ENCODE measurements around the gene ROCK1. TPM values are rescaled to one million over a fixed set of nuclear protein-coding genes. Genes with fewer than 3 reads are reported as not detected.
A peak's percentile ranks its signal among the peaks of the same experiment; 100 is the strongest.

The ROCK1 gene
- total and polyA plus RNA-seq, 12 donors: 6.8 to 55.5 (median 30.4) TPM

- H3K4me3 ChIP-seq: no peak overlapping the region
- no peak for TF ChIP-seq POLR2A (IDR thresholded peaks at IDR 0.05)
- TF ChIP-seq CTCF (IDR thresholded peaks at IDR 0.05): no peak
- H3K27ac ChIP-seq: no peak overlapping the region
- intact Hi-C loops (cut with DNase I): loop anchor here in 1 of 2 donors (10.0 kb wide), 1 partner anchor 52 kb away; no protein-coding TSS in a partner anchor
- H3K9me3 ChIP-seq (replicated peaks in 1 of 3): no peaks in the 10 kb centered on the region
- peaks cover 0 to 34% of the 10 kb centered on the region in 2 donors for H3K36me3 ChIP-seq (replicated peaks in 1 of 2)
- no peaks in the 10 kb centered on the region for H3K4me1 ChIP-seq (replicated peaks in 1 of 2)
- no peaks in the 10 kb centered on the region for H3K27me3 ChIP-seq
- DNase-seq: no peak
Observed at GRCh38 chr18:21012308-21012707, 99.3 kb downstream of the ROCK1 start.

DNA sequence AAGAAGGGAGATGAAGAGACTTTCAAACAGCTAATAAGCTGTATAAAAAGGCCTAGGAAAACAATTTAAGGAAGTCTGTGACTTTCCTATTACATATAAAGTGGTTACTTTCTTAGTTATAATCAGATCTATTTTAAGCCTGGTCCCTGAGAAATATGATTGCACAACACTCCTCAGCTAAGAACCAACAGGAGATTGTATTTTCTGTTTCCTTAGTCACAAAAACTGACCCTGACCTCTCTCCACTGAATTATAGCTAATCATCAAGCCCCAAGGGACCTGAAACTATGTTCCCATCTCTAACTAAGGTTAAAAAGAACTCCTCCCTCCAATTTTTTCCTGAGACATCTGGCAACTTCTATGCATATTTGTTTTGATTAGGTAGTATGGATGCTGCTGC is 106.9 kb downstream of the ROCK1 start:
- intact Hi-C loops (cut with DNase I): loop anchor here in 1 of 2 donors (10.0 kb wide), 1 partner anchor 180 kb away; no protein-coding TSS in a partner anchor
- peak in 4 of 7 donors; percentile 29 to 34 (median 32) for DNase-seq

GRCh38 chr18:21000667-21001066 is 110.9 kb downstream of the ROCK1 start:
- Histone ChIP-seq H3K9me3 (replicated peaks in 1 of 3) (no peaks in the 10 kb centered on the region), H3K36me3 (replicated peaks in 1 of 2) (no peaks in the 10 kb centered on the region), H3K27ac (no peak overlapping the region)

More for the DNA sequence above, 106.9 kb downstream of the ROCK1 start:
- no peaks in the 10 kb centered on the region for H3K27me3 ChIP-seq
- peak overlapping the region; percentile 50 to 68 (median 62) for H3K27ac ChIP-seq
- peaks cover 19 to 37% of the 10 kb centered on the region in 2 donors for H3K4me1 ChIP-seq (replicated peaks in 1 of 2)
- no peaks in the 10 kb centered on the region for H3K9me3 ChIP-seq (replicated peaks in 1 of 3)
- peaks cover 0 to 15% of the 10 kb centered on the region in 2 donors for H3K36me3 ChIP-seq (replicated peaks in 1 of 2)
- no peak overlapping the region for H3K4me3 ChIP-seq
- TF ChIP-seq POLR2A (IDR thresholded peaks at IDR 0.05): no peak
- no peak for TF ChIP-seq CTCF (IDR thresholded peaks at IDR 0.05)

DNA sequence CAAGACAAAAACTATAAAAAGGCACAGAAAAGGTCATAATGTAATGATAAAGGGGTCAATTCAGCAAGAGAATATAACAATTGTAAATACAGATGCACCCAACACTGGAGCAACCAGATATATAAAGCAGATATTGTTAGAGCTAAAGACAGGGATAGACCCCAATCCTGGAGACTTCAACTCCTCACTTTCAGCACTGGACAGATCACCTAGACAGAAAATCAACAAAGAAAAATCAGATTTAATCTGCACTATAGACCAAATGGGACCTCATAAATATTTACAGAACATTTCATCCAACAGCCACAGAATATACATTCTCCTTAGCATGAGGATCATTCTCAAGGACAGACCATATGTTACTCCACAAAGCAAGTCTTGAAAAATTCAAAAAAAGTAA is 114.2 kb downstream of the ROCK1 start:
- Histone ChIP-seq H3K4me3 (no peak overlapping the region), H3K4me1 (replicated peaks in 1 of 2) (no peaks in the 10 kb centered on the region), H3K36me3 (replicated peaks in 1 of 2) (no peaks in the 10 kb centered on the region), H3K9me3 (replicated peaks in 1 of 3) (no peaks in the 10 kb centered on the region), H3K27me3 (no peaks in the 10 kb centered on the region), H3K27ac (no peak overlapping the region)
- intact Hi-C loops (cut with DNase I): no loop called here
- TF ChIP-seq POLR2A (IDR thresholded peaks at IDR 0.05) (no peak), CTCF (IDR thresholded peaks at IDR 0.05) (no peak)
- no peak for DNase-seq

More at GRCh38 chr18:21000667-21001066, 110.9 kb downstream of the ROCK1 start:
- Histone ChIP-seq H3K4me1 (replicated peaks in 1 of 2) (peaks cover 19 to 24% of the 10 kb centered on the region in 2 donors), H3K4me3 (no peak overlapping the region), H3K27me3 (no peaks in the 10 kb centered on the region)
- TF ChIP-seq CTCF (IDR thresholded peaks at IDR 0.05) (no peak), POLR2A (IDR thresholded peaks at IDR 0.05) (no peak)
- intact Hi-C loops (cut with DNase I): loop anchor here in 1 of 2 donors (10.0 kb wide), 1 partner anchor 184 kb away; no protein-coding TSS in a partner anchor
- DNase-seq: no peak
